Smooth muscle cell (in vitro differentiated cells): ENCODE data around the gene RBX1. TPM values are rescaled to one million over a fixed set of nuclear protein-coding genes. Genes with fewer than 3 reads are reported as not detected.

Source experiments
- DNase-seq: peaks from one replicate; lab custom pipeline; 2025; ENCODE audit not compliant: unreplicated experiment; lab: John Stamatoyannopoulos, UW
- H2AFZ ChIP-seq: fragments of 200-600 bp; sonication (generic); 2 replicates; pipeline ENCODE4 v1.6.0; 2016; ENCODE audit warnings: antibody characterized with exemption, low read depth, mild to moderate bottlenecking
- H3F3A ChIP-seq: fragments of 200-600 bp; sonication (generic); 2 replicates; pipeline ENCODE4 v1.6.0; 2017; ENCODE audit warnings: antibody characterized with exemption, low read depth
- H3K27ac ChIP-seq: fragments of 200-600 bp; sonication (generic); 2 replicates; pipeline ENCODE4 v1.5.1; 2016; ENCODE audit warnings: low read depth, mild to moderate bottlenecking
- H3K27me3 ChIP-seq: fragments of 200-600 bp; sonication (generic); 2 replicates; pipeline ENCODE4 v1.6.1; 2016; ENCODE audit warnings: low read depth, mild to moderate bottlenecking
- H3K36me3 ChIP-seq: fragments of 200-600 bp; sonication (generic); 2 replicates; pipeline ENCODE4 v1.5.1; 2016; ENCODE audit warnings: low read depth
- H3K4me1 ChIP-seq: fragments of 200-600 bp; sonication (generic); 2 replicates; pipeline ENCODE4 v1.5.1; 2016; ENCODE audit warnings: low read depth
- H3K4me2 ChIP-seq: fragments of 200-600 bp; sonication (generic); 2 replicates; pipeline ENCODE4 v1.6.0; 2016; ENCODE audit warnings: mild to moderate bottlenecking
- H3K4me3 ChIP-seq: fragments of 200-600 bp; sonication (generic); 2 replicates; pipeline ENCODE4 v1.5.1; 2016; ENCODE audit warnings: mild to moderate bottlenecking
- H3K79me2 ChIP-seq: fragments of 200-600 bp; sonication (generic); 2 replicates; pipeline ENCODE4 v1.6.0; 2016; ENCODE audit warnings: low read depth, mild to moderate bottlenecking
- H3K9ac ChIP-seq: fragments of 200-600 bp; sonication (generic); 2 replicates; pipeline ENCODE4 v1.6.0; 2016; ENCODE audit warnings: low read depth
- H3K9me3 ChIP-seq: fragments of 200-600 bp; sonication (generic); replicated peaks from 2 replicates; pipeline ENCODE4 v1.5.1; 2016; ENCODE audit warnings: low read depth
- H4K20me1 ChIP-seq: fragments of 200-600 bp; sonication (generic); 2 replicates; pipeline ENCODE4 v1.6.0; 2016; ENCODE audit warnings: low read depth
- WGBS: methylation state at CpG from one replicate; pipeline ENCODE4 v1.1.7; 2016; ENCODE audit warnings: low lambda C conversion rate; 5-methylcytosine and 5-hydroxymethylcytosine counted together
- polyA plus RNA-seq: library from polyadenylated mRNA; unstranded; fragments of >200 nt; fragmentation: Nextera tagmentation; extraction: Ambion mirVana; gene quantifications from 2 replicates; pipeline ENCODE4 v1.2.1, GENCODE V29; 2016
- total RNA-seq: library from RNA; depleted of rRNA; stranded (reverse); fragments of >200 nt; gene quantifications from 2 replicates; pipeline ENCODE4 v1.2.3, GENCODE V29; 2014
- TF ChIP-seq, protein P1 (sequence below): fragments of 200-600 bp; sonication (generic); IDR thresholded peaks from 2 replicates; pipeline ENCODE4 v1.5.1; 2017; ENCODE audit warnings: borderline replicate concordance, mild to moderate bottlenecking, antibody characterized with exemption; ENCODE audit not compliant: insufficient read depth, poor library complexity, severe bottlenecking

The RBX1 gene
- total and polyA plus RNA-seq, 2 experiments from 2014 or later, result 127 to 277 TPM

DNA sequence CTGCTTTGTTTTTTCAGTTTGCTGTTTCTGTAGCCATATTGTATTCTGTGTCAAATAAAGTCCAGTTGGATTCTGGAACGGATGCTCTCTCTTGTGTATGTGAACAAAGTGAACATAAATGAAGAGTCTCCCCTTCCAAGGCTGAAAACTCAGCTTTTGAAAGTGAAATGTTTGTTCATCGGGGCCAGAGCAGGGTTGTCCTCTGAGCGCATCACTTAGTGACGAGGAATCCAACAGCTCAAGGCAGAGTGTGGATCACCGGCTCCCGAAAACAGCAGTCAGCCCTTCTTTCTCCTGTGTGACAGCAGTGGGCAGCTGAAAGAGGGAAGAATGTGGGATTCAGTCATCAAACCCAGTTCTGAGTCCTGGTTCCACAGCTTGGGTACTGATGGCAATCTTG is 21.4 kb downstream of the RBX1 start:
- Histone ChIP-seq H3K4me1 (no peaks in the 10 kb centered on the region), H3F3A (no peaks in the 10 kb centered on the region), H3K9me3 (no peaks in the 10 kb centered on the region), H3K79me2 (peaks cover 4% of the 10 kb centered on the region), H3K36me3 (peaks cover 18% of the 10 kb centered on the region), H3K27me3 (no peaks in the 10 kb centered on the region), H3K4me3 (no peak overlapping the region), H3K9ac (no peak overlapping the region), H2AFZ (no peak overlapping the region), H3K27ac (no peak overlapping the region), H4K20me1 (peaks cover 49% of the 10 kb centered on the region), H3K4me2 (no peak overlapping the region)
- no peak for DNase-seq
- WGBS, result 96% methylated on average over 6 of the region's 6 CpGs
- TF ChIP-seq, protein P1, sequence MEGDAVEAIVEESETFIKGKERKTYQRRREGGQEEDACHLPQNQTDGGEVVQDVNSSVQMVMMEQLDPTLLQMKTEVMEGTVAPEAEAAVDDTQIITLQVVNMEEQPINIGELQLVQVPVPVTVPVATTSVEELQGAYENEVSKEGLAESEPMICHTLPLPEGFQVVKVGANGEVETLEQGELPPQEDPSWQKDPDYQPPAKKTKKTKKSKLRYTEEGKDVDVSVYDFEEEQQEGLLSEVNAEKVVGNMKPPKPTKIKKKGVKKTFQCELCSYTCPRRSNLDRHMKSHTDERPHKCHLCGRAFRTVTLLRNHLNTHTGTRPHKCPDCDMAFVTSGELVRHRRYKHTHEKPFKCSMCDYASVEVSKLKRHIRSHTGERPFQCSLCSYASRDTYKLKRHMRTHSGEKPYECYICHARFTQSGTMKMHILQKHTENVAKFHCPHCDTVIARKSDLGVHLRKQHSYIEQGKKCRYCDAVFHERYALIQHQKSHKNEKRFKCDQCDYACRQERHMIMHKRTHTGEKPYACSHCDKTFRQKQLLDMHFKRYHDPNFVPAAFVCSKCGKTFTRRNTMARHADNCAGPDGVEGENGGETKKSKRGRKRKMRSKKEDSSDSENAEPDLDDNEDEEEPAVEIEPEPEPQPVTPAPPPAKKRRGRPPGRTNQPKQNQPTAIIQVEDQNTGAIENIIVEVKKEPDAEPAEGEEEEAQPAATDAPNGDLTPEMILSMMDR, result no peak

DNA sequence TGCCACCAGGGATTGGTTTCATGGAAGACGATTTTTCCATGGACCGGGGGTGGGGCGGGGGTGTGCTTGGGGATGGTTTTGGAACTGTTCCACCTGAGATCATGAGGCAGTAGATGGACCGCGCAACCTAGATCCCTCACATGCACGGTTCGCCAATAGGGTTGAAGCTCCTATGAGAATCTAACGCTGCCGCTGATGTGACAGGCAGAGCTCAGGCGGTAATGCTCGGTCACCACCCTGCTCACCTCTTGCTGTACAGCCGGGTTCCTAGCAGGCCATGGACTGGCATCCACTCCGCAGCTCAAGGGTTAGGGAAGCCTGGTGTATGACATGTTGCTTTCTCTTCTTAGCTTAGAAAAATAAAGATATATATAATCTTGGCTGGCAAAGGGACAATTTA is 22.0 kb downstream of the RBX1 start:
- Histone ChIP-seq H2AFZ (no peak overlapping the region), H4K20me1 (peaks cover 43% of the 10 kb centered on the region), H3K27ac (no peak overlapping the region), H3K36me3 (peaks cover 18% of the 10 kb centered on the region), H3K27me3 (no peaks in the 10 kb centered on the region), H3K79me2 (no peaks in the 10 kb centered on the region), H3K4me2 (no peak overlapping the region), H3K9me3 (no peaks in the 10 kb centered on the region), H3F3A (no peaks in the 10 kb centered on the region), H3K4me1 (no peaks in the 10 kb centered on the region), H3K9ac (no peak overlapping the region), H3K4me3 (no peak overlapping the region)
- 97% methylated on average over 13 of the region's 13 CpGs for WGBS
- TF ChIP-seq, protein P1, result no peak
- no peak for DNase-seq

DNA sequence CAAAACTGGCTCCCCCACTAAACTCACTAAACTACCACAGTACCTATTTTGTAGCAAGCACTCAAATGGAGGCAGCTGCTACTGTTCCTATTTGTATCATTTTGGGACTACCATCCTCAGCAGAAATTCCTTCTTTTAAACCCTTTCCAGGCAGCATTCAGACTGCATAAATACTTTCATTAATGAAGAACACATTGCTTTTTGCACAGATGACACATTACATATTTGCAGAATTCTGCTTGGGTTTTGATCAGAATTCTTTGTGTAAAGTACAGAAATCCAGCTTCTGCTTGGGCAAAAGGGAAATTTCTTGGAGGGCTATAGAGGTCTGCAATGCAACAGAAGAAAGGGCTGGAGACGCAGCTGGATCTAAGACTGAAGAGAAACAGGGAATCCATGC is 24.2 kb downstream of the RBX1 start:
- DNase-seq, result no peak
- no peaks in the 10 kb centered on the region for H3K4me1 ChIP-seq
- no peak overlapping the region for H3K4me2 ChIP-seq
- peaks cover 7% of the 10 kb centered on the region for H3K36me3 ChIP-seq
- H3K79me2 ChIP-seq, result no peaks in the 10 kb centered on the region
- no peaks in the 10 kb centered on the region for H3F3A ChIP-seq
- H3K27ac ChIP-seq, result no peak overlapping the region
- H3K9ac ChIP-seq, result no peak overlapping the region
- no peak overlapping the region for H3K4me3 ChIP-seq
- no peak overlapping the region for H2AFZ ChIP-seq
- WGBS, result 91% methylated on average over 1 of the region's 1 CpG
- H3K27me3 ChIP-seq, result no peaks in the 10 kb centered on the region
- H3K9me3 ChIP-seq, result no peaks in the 10 kb centered on the region
- TF ChIP-seq, protein P1, result no peak
- H4K20me1 ChIP-seq, result peaks cover 23% of the 10 kb centered on the region

DNA sequence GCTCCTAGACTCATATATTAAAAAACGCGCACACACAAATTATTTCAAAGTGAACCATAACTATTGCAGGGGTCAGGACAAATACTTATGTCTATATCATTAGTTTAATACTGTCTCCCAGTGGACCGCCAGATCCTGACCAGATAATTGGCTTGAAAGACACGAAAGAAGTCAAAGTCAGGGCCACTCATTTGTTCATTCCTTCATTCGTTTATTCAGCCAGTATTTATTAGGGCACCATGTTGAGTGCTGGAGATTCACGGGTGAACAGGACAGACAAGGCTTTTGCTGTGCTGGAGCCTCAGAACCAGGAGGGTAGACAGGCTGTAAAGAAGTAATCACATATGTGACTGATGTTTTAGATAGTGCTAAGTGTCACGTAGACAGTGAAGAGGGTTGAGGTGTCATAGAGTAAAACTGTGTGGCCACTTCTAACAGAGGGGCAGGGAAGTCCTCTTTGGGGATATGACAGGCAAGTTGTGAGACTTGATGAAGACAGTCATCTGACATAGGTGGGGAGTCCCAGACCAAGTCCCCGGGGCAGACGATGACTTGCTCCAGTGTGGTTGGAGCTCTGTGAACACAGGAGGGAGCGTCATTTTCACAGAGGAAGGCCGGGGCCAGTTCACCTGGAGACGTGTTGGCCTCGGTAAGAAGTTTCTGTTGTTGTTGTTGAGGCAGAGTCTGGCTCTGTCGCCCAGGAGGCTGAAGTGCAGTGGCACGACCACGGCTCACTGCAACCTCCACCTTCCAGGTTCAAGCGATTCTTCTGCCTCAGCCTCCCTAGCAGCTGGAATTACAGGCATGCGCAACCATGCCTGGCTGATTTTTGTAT is 25.9 kb downstream of the RBX1 start:
- H3K4me3 ChIP-seq, result no peak overlapping the region
- no peak overlapping the region for H3K9ac ChIP-seq
- no peak overlapping the region for H2AFZ ChIP-seq
- H3K27me3 ChIP-seq, result no peaks in the 10 kb centered on the region
- H3K4me1 ChIP-seq, result no peaks in the 10 kb centered on the region
- no peak overlapping the region for H3K27ac ChIP-seq
- peaks cover 8% of the 10 kb centered on the region for H4K20me1 ChIP-seq
- DNase-seq, result no peak
- no peaks in the 10 kb centered on the region for H3K9me3 ChIP-seq
- TF ChIP-seq, protein P1, result no peak
- 93% methylated on average over 18 of the region's 18 CpGs for WGBS
- peaks cover 7% of the 10 kb centered on the region for H3K36me3 ChIP-seq
- no peaks in the 10 kb centered on the region for H3F3A ChIP-seq
- H3K79me2 ChIP-seq, result no peaks in the 10 kb centered on the region
- H3K4me2 ChIP-seq, result no peak overlapping the region
